HepG2 (cell line): ENCODE measurements around the gene AGER. TPM values are rescaled to one million over a fixed set of nuclear protein-coding genes. Genes with fewer than 3 reads are reported as not detected.

ENCODE experiments used
- ARHGAP35 ChIP-seq: sonication (generic); formaldehyde crosslinking; IDR thresholded peaks from 2 replicates; pipeline ENCODE4 v1.9.0; 2022; ENCODE audit warnings: mild to moderate bottlenecking, inconsistent platforms, moderate library complexity, missing genetic modification reagents, borderline replicate concordance
- MTF2 ChIP-seq: sonication (generic); formaldehyde crosslinking; IDR thresholded peaks from 2 replicates; pipeline ENCODE4 v1.5.0; 2020; ENCODE audit warnings: missing genetic modification reagents, borderline replicate concordance
- NR2F2 ChIP-seq: IDR thresholded peaks from 2 replicates; pipeline ENCODE4 v1.6.1; 2012; ENCODE audit warnings: low read depth, inconsistent platforms, borderline replicate concordance
- SP2 ChIP-seq: sonication (generic); formaldehyde crosslinking; IDR thresholded peaks from 2 replicates; pipeline ENCODE4 v1.5.1; 2020; ENCODE audit warnings: mild to moderate bottlenecking, missing genetic modification reagents
- TBX3 ChIP-seq: fragments of 450-650 bp; IDR thresholded peaks from 2 replicates; pipeline ENCODE4 v1.6.1; 2017; ENCODE audit warnings: antibody characterized with exemption, mild to moderate bottlenecking, inconsistent platforms, borderline replicate concordance
- ZNF10 ChIP-seq: sonication (generic); formaldehyde crosslinking; IDR thresholded peaks from 2 replicates; pipeline ENCODE4 v1.4.0; 2020; ENCODE audit warnings: mild to moderate bottlenecking, low read depth, missing genetic modification reagents, borderline replicate concordance
- ZNF136 ChIP-seq: sonication (generic); formaldehyde crosslinking; IDR thresholded peaks from 2 replicates; pipeline ENCODE4 v1.8.1; 2022; ENCODE audit warnings: low read depth, mild to moderate bottlenecking, moderate library complexity, missing genetic modification reagents
- ZNF138 ChIP-seq: sonication (generic); formaldehyde crosslinking; IDR thresholded peaks from 2 replicates; pipeline ENCODE4 v1.5.0; 2020; ENCODE audit warnings: mild to moderate bottlenecking, low read depth, missing genetic modification reagents
- ZNF230 ChIP-seq: sonication (generic); formaldehyde crosslinking; IDR thresholded peaks from 2 replicates; pipeline ENCODE4 v1.4.0; 2020; ENCODE audit warnings: mild to moderate bottlenecking, missing genetic modification reagents
- ZNF446 ChIP-seq: sonication (generic); formaldehyde crosslinking; IDR thresholded peaks from 2 replicates; pipeline ENCODE4 v1.5.0; 2020; ENCODE audit warnings: mild to moderate bottlenecking, missing genetic modification reagents
- polyA plus RNA-seq, 8 experiments: library from polyadenylated mRNA; depleted of rRNA in 3 of 8; stranded (reverse) in 7 of 8; unstranded in 1 of 8; fragments of >200 nt; fragmentation: Illumina TruSeq in 4 of 8; extraction: Trizol in 4 of 8; gene quantifications; 2 replicates each; pipeline versions ENCODE4 v1.2.1 to v1.2.3, GENCODE V29; 2011 to 2016; ENCODE audit warnings: low read depth in 4 of 8, missing spikeins in 1 of 8, mixed read lengths in 1 of 8; ENCODE audit not compliant: insufficient read depth in 1 of 8
- total RNA-seq, 5 experiments: library from RNA; depleted of rRNA; stranded (reverse); fragments of >200 nt; fragmentation: Illumina TruSeq; extraction: Trizol; gene quantifications; 2 replicates each; pipeline ENCODE4 v1.2.3, GENCODE V29; 2016; ENCODE audit warnings: low read depth in 1 of 5
- TF ChIP-seq, protein P1 (sequence below): sonication (generic); formaldehyde crosslinking; IDR thresholded peaks from 2 replicates; pipeline ENCODE4 v1.4.0; 2020; ENCODE audit warnings: missing genetic modification reagents
- TF ChIP-seq, protein P2 (sequence below): sonication (generic); formaldehyde crosslinking; IDR thresholded peaks from 2 replicates; pipeline ENCODE4 v1.4.0; 2020; ENCODE audit warnings: mild to moderate bottlenecking, missing genetic modification reagents
- TF ChIP-seq, protein P3 (sequence below): sonication (generic); formaldehyde crosslinking; IDR thresholded peaks from 2 replicates; pipeline ENCODE4 v1.4.0; 2020; ENCODE audit warnings: missing genetic modification reagents, mild to moderate bottlenecking, borderline replicate concordance
- TF ChIP-seq, protein P4 (sequence below): sonication (generic); formaldehyde crosslinking; IDR thresholded peaks from 2 replicates; pipeline ENCODE4 v1.8.0; 2023; ENCODE audit warnings: mild to moderate bottlenecking, missing genetic modification reagents
- TF ChIP-seq, protein P5 (sequence below): IDR thresholded peaks from 2 replicates; pipeline ENCODE4 v1.6.1; 2016; ENCODE audit warnings: low read depth, missing genetic modification reagents, missing compliant biosample characterization
- TF ChIP-seq, protein P6 (sequence below): sonication (generic); formaldehyde crosslinking; IDR thresholded peaks from 2 replicates; pipeline ENCODE4 v1.5.0; 2020; ENCODE audit warnings: mild to moderate bottlenecking, low read depth, missing genetic modification reagents, borderline replicate concordance

The AGER gene
- total and polyA plus RNA-seq, 2 of the 13 experiments (the other 11 are each of a cell fraction or from before 2014, with no cell fraction given) = 1.9 to 5.1 TPM

DNA sequence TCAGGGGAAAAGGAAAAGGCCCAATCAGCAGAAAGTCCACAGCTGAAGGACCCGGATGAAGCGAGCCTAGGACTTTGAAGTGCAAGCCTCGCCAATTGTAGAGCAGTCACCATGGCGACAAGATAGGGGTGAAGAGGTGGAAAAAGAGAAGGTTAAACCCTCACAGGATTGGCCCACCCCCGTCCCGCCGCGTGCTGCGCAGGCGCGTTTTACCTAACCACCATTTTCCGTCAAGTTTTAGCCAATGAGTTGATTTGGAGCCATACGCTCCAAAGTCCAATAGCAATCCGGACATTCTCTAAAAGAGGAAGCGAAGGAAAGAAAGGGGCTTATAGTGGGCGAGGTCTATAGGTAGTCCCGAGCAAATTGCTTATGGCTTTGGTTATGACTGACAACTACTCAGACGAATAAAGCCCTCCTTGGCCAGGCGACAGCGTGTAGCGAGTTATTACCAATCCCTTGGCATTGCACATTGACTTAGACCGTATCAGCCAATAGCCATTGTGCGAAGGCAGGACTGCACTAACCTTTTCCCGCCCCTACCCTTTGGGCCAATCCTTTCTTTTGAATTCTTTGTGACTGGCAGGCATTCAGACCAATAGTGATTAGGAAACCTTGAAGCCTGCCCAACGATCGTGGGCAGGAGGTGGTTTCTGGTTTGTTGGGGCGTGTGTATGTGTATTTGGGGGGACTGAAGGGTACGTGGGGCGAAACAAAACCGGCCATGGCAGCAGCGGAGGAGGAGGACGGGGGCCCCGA lies 6.1 kb downstream of the AGER start, which contains the start of gene RNF5 (continued):
- TF ChIP-seq, protein P1, sequence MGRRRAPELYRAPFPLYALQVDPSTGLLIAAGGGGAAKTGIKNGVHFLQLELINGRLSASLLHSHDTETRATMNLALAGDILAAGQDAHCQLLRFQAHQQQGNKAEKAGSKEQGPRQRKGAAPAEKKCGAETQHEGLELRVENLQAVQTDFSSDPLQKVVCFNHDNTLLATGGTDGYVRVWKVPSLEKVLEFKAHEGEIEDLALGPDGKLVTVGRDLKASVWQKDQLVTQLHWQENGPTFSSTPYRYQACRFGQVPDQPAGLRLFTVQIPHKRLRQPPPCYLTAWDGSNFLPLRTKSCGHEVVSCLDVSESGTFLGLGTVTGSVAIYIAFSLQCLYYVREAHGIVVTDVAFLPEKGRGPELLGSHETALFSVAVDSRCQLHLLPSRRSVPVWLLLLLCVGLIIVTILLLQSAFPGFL (CRISPR knock-in tag) = no peak
- TF ChIP-seq ARHGAP35 (CRISPR knock-in tag) (no peak), NR2F2 (no peak), TBX3 (peak; percentile 41; the same call in 1 of the 2 replicates), MTF2 (no peak), ZNF136 (CRISPR knock-in tag) (peak; percentile 16; the same call in 1 of the 2 replicates), ZNF10 (no peak), ZNF138 (CRISPR knock-in tag) (no peak), ZNF446 (no peak), ZNF230 (no peak), SP2 (CRISPR knock-in tag) (peak; percentile 96)
- TF ChIP-seq, protein P2, sequence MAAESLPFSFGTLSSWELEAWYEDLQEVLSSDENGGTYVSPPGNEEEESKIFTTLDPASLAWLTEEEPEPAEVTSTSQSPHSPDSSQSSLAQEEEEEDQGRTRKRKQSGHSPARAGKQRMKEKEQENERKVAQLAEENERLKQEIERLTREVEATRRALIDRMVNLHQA (CRISPR knock-in tag) = no peak
- TF ChIP-seq, protein P3, sequence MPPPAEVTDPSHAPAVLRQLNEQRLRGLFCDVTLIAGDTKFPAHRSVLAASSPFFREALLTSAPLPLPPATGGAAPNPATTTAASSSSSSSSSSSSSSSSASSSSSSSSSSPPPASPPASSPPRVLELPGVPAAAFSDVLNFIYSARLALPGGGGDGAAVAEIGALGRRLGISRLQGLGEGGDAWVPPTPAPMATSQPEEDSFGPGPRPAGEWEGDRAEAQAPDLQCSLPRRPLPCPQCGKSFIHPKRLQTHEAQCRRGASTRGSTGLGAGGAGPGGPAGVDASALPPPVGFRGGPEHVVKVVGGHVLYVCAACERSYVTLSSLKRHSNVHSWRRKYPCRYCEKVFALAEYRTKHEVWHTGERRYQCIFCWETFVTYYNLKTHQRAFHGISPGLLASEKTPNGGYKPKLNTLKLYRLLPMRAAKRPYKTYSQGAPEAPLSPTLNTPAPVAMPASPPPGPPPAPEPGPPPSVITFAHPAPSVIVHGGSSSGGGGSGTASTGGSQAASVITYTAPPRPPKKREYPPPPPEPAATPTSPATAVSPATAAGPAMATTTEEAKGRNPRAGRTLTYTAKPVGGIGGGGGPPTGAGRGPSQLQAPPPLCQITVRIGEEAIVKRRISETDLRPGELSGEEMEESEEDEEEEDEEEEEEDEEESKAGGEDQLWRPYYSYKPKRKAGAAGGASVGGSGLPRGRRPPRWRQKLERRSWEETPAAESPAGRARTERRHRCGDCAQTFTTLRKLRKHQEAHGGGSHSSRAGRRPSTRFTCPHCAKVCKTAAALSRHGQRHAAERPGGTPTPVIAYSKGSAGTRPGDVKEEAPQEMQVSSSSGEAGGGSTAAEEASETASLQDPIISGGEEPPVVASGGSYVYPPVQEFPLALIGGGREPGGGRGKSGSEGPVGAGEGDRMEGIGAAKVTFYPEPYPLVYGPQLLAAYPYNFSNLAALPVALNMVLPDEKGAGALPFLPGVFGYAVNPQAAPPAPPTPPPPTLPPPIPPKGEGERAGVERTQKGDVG = peak; percentile 10; the same call in 1 of the 2 replicates
- TF ChIP-seq, protein P4, sequence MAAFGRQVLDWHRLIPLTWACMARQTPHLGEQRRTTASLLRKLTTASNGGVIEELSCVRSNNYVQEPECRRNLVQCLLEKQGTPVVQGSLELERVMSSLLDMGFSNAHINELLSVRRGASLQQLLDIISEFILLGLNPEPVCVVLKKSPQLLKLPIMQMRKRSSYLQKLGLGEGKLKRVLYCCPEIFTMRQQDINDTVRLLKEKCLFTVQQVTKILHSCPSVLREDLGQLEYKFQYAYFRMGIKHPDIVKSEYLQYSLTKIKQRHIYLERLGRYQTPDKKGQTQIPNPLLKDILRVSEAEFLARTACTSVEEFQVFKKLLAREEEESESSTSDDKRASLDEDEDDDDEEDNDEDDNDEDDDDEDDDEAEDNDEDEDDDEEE (CRISPR knock-in tag) = peak; percentile 45; the same call in 1 of the 2 replicates
- TF ChIP-seq, protein P5, sequence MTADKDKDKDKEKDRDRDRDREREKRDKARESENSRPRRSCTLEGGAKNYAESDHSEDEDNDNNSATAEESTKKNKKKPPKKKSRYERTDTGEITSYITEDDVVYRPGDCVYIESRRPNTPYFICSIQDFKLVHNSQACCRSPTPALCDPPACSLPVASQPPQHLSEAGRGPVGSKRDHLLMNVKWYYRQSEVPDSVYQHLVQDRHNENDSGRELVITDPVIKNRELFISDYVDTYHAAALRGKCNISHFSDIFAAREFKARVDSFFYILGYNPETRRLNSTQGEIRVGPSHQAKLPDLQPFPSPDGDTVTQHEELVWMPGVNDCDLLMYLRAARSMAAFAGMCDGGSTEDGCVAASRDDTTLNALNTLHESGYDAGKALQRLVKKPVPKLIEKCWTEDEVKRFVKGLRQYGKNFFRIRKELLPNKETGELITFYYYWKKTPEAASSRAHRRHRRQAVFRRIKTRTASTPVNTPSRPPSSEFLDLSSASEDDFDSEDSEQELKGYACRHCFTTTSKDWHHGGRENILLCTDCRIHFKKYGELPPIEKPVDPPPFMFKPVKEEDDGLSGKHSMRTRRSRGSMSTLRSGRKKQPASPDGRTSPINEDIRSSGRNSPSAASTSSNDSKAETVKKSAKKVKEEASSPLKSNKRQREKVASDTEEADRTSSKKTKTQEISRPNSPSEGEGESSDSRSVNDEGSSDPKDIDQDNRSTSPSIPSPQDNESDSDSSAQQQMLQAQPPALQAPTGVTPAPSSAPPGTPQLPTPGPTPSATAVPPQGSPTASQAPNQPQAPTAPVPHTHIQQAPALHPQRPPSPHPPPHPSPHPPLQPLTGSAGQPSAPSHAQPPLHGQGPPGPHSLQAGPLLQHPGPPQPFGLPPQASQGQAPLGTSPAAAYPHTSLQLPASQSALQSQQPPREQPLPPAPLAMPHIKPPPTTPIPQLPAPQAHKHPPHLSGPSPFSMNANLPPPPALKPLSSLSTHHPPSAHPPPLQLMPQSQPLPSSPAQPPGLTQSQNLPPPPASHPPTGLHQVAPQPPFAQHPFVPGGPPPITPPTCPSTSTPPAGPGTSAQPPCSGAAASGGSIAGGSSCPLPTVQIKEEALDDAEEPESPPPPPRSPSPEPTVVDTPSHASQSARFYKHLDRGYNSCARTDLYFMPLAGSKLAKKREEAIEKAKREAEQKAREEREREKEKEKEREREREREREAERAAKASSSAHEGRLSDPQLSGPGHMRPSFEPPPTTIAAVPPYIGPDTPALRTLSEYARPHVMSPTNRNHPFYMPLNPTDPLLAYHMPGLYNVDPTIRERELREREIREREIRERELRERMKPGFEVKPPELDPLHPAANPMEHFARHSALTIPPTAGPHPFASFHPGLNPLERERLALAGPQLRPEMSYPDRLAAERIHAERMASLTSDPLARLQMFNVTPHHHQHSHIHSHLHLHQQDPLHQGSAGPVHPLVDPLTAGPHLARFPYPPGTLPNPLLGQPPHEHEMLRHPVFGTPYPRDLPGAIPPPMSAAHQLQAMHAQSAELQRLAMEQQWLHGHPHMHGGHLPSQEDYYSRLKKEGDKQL = no peak
- TF ChIP-seq, protein P6, sequence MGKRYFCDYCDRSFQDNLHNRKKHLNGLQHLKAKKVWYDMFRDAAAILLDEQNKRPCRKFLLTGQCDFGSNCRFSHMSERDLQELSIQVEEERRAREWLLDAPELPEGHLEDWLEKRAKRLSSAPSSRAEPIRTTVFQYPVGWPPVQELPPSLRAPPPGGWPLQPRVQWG (CRISPR knock-in tag) = no peak
